K562 (cell line): Measurements from ENCODE around the gene PLCB3. TPM values are rescaled to one million over a fixed set of nuclear protein-coding genes. Genes with fewer than 3 reads are reported as not detected.

Experiments
- ATAC-seq: fragments of 200-7000 bp; cut with Tn5 transposase; 3 replicates; pipeline ENCODE4 v1.9.1; 2020; ENCODE audit warnings: moderate library complexity
- BruUV-seq: library from RNA; stranded (reverse); fragments of 400-500 nt; replicated peaks from 2 replicates; lab custom pipeline; 2021; lab: Mats Ljungman, UMichigan
- CTCF ChIA-PET: fragments of 300-600 bp; formaldehyde crosslinking; extraction: SDS; loops from one replicate; lab custom pipeline; 2021; ENCODE audit warnings: low intra/inter-chr PET ratio; lab: Yijun Ruan, JAX
- POLR2A ChIA-PET: fragments of 300-600, 350-650 bp; sonication (Branson Sonifier 250); formaldehyde crosslinking; extraction: SDS; loops from one replicate; lab custom pipeline; 2021; ENCODE audit warnings: antibody characterized with exemption, inconsistent platforms; lab: Yijun Ruan, JAX
- DNase-seq, 4 experiments: peaks; one replicate each; pipeline versions ENCODE4 v3.0.0 to v3.0.0-alpha.2; 2011 to 2018; ENCODE audit warnings: low spot score in 3 of 4, mixed read lengths in 3 of 4; ENCODE audit errors: extremely low read depth in 1 of 4
- FAIRE-seq: peaks from 2 replicates; lab custom pipeline; 2011; peaks lifted over from hg19 to GRCh38; lab: Jason Lieb, UNC
- H2AFZ ChIP-seq: 2 replicates; pipeline ENCODE4 v1.6.0; 2011; ENCODE audit warnings: low read depth, low read length, control low read depth, inconsistent platforms
- H3K27ac ChIP-seq: fragments of 200-600 bp; 3 replicates; pipeline ENCODE4 v1.8.0; 2011; ENCODE audit warnings: low read depth, mild to moderate bottlenecking, control low read depth, inconsistent platforms, low read length, moderate library complexity, mixed read lengths; ENCODE audit errors: extremely low read depth
- H3K27me3 ChIP-seq, 2 experiments: fragments of 300-600 bp in 1 of 2; 2 replicates in 1 of 2; 3 replicates in 1 of 2; pipeline versions ENCODE4 v1.6.0 to v1.8.0; 2011; ENCODE audit warnings: inconsistent platforms in 2 of 2, low read length in 2 of 2, mild to moderate bottlenecking in 1 of 2, mixed read lengths in 1 of 2, moderate library complexity in 1 of 2; ENCODE audit not compliant: control insufficient read depth in 2 of 2, insufficient read depth in 2 of 2
- H3K36me3 ChIP-seq: fragments of 300-600 bp; 3 replicates; pipeline ENCODE4 v1.8.0; 2011; ENCODE audit warnings: mild to moderate bottlenecking, low read length, inconsistent platforms; ENCODE audit not compliant: control insufficient read depth, insufficient read depth
- H3K4me1 ChIP-seq, 2 experiments: fragments of 200-600 bp in 1 of 2; replicated peaks in 1 of 2; 2 replicates in 1 of 2; 3 replicates in 1 of 2; pipeline versions ENCODE4 v1.5.1 to v1.8.0; 2011; ENCODE audit warnings: inconsistent platforms in 2 of 2, low read length in 2 of 2, mild to moderate bottlenecking in 1 of 2, mixed read lengths in 1 of 2, moderate library complexity in 1 of 2; ENCODE audit not compliant: control insufficient read depth in 2 of 2, insufficient read depth in 2 of 2
- H3K4me2 ChIP-seq: 2 replicates; pipeline ENCODE4 v1.6.1; 2011; ENCODE audit warnings: low read length, control low read depth, inconsistent platforms, mixed read lengths; ENCODE audit not compliant: insufficient read depth
- H3K4me3 ChIP-seq: fragments of 200-600 bp; sonication (generic), shearing (Covaris generic); 2 replicates; pipeline ENCODE4 v1.5.1; 2016; ENCODE audit warnings: control low read depth, inconsistent platforms
- H3K79me2 ChIP-seq: fragments of 200-600 bp; 3 replicates; pipeline ENCODE4 v1.8.0; 2011; ENCODE audit warnings: low read length, inconsistent platforms; ENCODE audit not compliant: control insufficient read depth, insufficient read depth
- H3K9ac ChIP-seq, 2 experiments: 2 replicates each; pipeline versions ENCODE4 v1.6.0 to v1.6.1; 2011; ENCODE audit warnings: low read depth in 2 of 2, low read length in 2 of 2, control low read depth in 1 of 2, inconsistent platforms in 1 of 2, mild to moderate bottlenecking in 1 of 2, mixed read lengths in 1 of 2; ENCODE audit not compliant: insufficient read depth in 1 of 2
- H3K9me1 ChIP-seq: one replicate; pipeline ENCODE4 v1.6.0; 2011; ENCODE audit warnings: inconsistent platforms, mild to moderate bottlenecking, low read length, moderate library complexity; ENCODE audit not compliant: control insufficient read depth, insufficient read depth
- H3K9me3 ChIP-seq: replicated peaks from 2 replicates; pipeline ENCODE4 v1.5.1; 2011; ENCODE audit warnings: low read depth, low read length, inconsistent platforms; ENCODE audit not compliant: control insufficient read depth, insufficient read depth
- H4K20me1 ChIP-seq: replicated peaks from 2 replicates; pipeline ENCODE4 v1.6.1; 2011; ENCODE audit warnings: low read length, inconsistent platforms, mixed read lengths; ENCODE audit not compliant: control insufficient read depth, insufficient read depth
- CHD4 ChIP-seq: fragments of 200-600 bp; sonication (generic); IDR thresholded peaks from 3 replicates; pipeline ENCODE4 v1.6.1; 2012; ENCODE audit warnings: low read depth, mild to moderate bottlenecking, mixed read lengths, low read length, inconsistent platforms; ENCODE audit not compliant: insufficient read depth, insufficient replicate concordance, poor library complexity, severe bottlenecking
- FOXM1 ChIP-seq, 2 experiments: fragments of 450-650 bp in 1 of 2; sonication (generic) in 1 of 2; formaldehyde crosslinking in 1 of 2; IDR thresholded peaks; 2 replicates each; pipeline versions ENCODE4 v1.6.1 to v1.9.0; 2017 to 2022; ENCODE audit warnings: low read depth in 2 of 2, mild to moderate bottlenecking in 2 of 2, missing genetic modification reagents in 1 of 2, moderate library complexity in 1 of 2
- MAFG ChIP-seq: fragments of 450-650 bp; conservative IDR thresholded peaks from 2 replicates; pipeline ENCODE4 v1.6.1; 2016; ENCODE audit warnings: missing genetic modification characterization, missing compliant biosample characterization
- PHF21A ChIP-seq: fragments of 450-650 bp; IDR thresholded peaks from 2 replicates; pipeline ENCODE4 v1.6.1; 2017; ENCODE audit warnings: low read depth, borderline replicate concordance
- POLR2G ChIP-seq: fragments of 200-400 bp; formaldehyde crosslinking; IDR thresholded peaks from 2 replicates; pipeline ENCODE4 v1.6.1; 2017; ENCODE audit warnings: low read depth, mild to moderate bottlenecking, antibody characterized with exemption, low read length, moderate library complexity
- RBM39 ChIP-seq: fragments of 200-400 bp; formaldehyde crosslinking; optimal IDR thresholded peaks from 2 replicates; pipeline ENCODE3; 2018; ENCODE audit warnings: low read depth, low read length
- SIN3A ChIP-seq, 2 experiments: fragments of 150-350 bp in 1 of 2; IDR thresholded peaks; 2 replicates each; pipeline ENCODE4 v1.6.1; 2011 to 2016; ENCODE audit warnings: borderline replicate concordance in 2 of 2, low read depth in 2 of 2, low read length in 2 of 2, mild to moderate bottlenecking in 2 of 2, moderate library complexity in 2 of 2; ENCODE audit not compliant: control insufficient read depth in 1 of 2
- TFAM ChIP-seq: fragments of 250-450 bp; sonication (Bioruptor Pico); conservative IDR thresholded peaks from 2 replicates; pipeline ENCODE4 v1.5.0; 2021; ENCODE audit warnings: mild to moderate bottlenecking, moderate library complexity
- TSHZ1 ChIP-seq: fragments of 250-450 bp; sonication (Bioruptor Pico); IDR thresholded peaks from 2 replicates; pipeline ENCODE4 v1.4.0; 2020; ENCODE audit warnings: mild to moderate bottlenecking, moderate library complexity
- ZFP91 ChIP-seq: sonication (generic); formaldehyde crosslinking; IDR thresholded peaks from 2 replicates; pipeline ENCODE4 v1.8.0; 2022; ENCODE audit warnings: mild to moderate bottlenecking, missing genetic modification reagents
- WGBS: fragments of 100-300 bp; shearing (Covaris generic); methylation state at CpG from one replicate; pipeline ENCODE4 v1.1.6; 2016; ENCODE audit warnings: low coverage, mixed read lengths; ENCODE audit not compliant: insufficient coverage; ENCODE audit errors: missing lambda C conversion rate; 5-methylcytosine and 5-hydroxymethylcytosine counted together
- in situ Hi-C: fragments of 300-500 bp; cut with MboI; formaldehyde crosslinking; loops from 4 replicates; pipeline ENCODE4 v1.15.0; 2018; ENCODE audit warnings: inconsistent platforms, mixed read lengths
- intact Hi-C: fragments of 100-400 bp; cut with micrococcal nuclease; formaldehyde crosslinking; loops from 2 replicates; pipeline ENCODE4 v1.14.2; 2022
- polyA plus RNA-seq, 8 experiments: library from polyadenylated mRNA; depleted of rRNA in 4 of 8; stranded (reverse) in 5 of 8; unstranded in 3 of 8; fragments of >200 nt; fragmentation: Nextera tagmentation in 2 of 8; fragmentation: Illumina TruSeq in 1 of 8; extraction: Ambion mirVana in 2 of 8; extraction: Trizol in 1 of 8; gene quantifications; 2 replicates each; pipeline versions ENCODE4 v1.2.1 to v1.2.3, GENCODE V29; 2011 to 2014; ENCODE audit warnings: inconsistent platforms in 1 of 8, missing spikeins in 1 of 8
- total RNA-seq, 7 experiments: library from RNA; depleted of rRNA in 6 of 7; stranded (reverse); fragments of >200 nt in 6 of 7; fragmentation: Illumina TruSeq in 2 of 7; extraction: Trizol in 2 of 7; gene quantifications; 2 replicates each; pipeline versions ENCODE4 v1.2.1 to v1.2.3, GENCODE V29; 2011 to 2021; ENCODE audit warnings: low replicate concordance in 1 of 7

PLCB3 gene
- total and polyA plus RNA-seq, 9 of the 15 experiments (the other 6 are each of a cell fraction or from before 2014, with no cell fraction given) = 0.31 to 44.8 (median 14.6) TPM

GRCh38 chr11:64261556-64262080, 10.3 kb downstream of the PLCB3 start (continued):
- no peak for TF ChIP-seq SIN3A (IDR thresholded peaks at IDR 0.05; ENCODE audit: borderline replicate concordance in 2 of 2, control insufficient read depth in 1 of 2, low read depth in 2 of 2, low read length in 2 of 2)
- TF ChIP-seq PHF21A = no peak
- no peak for TF ChIP-seq FOXM1 (IDR thresholded peaks at IDR 0.05; ENCODE audit: low read depth)
- TF ChIP-seq FOXM1 (CRISPR knock-in tag; IDR thresholded peaks at IDR 0.05; ENCODE audit: low read depth) = no peak
- TF ChIP-seq RBM39 = no peak
- TF ChIP-seq CHD4 = no peak

GRCh38 chr11:64262271-64263002, 11.1 kb downstream of the PLCB3 start:
- Histone ChIP-seq H3K4me1 (peaks cover 0 to 46% of the 10 kb centered on the region in 2 experiments; a peak in 2 of 5 replicates), H3K9me1 (no peaks in the 10 kb centered on the region), H3K79me2 (no peaks in the 10 kb centered on the region), H4K20me1 (0 out of 2 replicates have a peak, but pooled peaks cover 4% of the 10 kb centered on the region), H3K4me2 (no peak overlapping the region), H3K4me3 (no peak overlapping the region), H3K27me3 (no peaks in the 10 kb centered on the region), H3K36me3 (peaks cover 91% of the 10 kb centered on the region), H2AFZ (no peak overlapping the region), H3K9me3 (no peaks in the 10 kb centered on the region), H3K9ac (peak overlapping the region in 1 of 2 experiments; percentile 67; a peak in 1 of 4 replicates), H3K27ac (no peak overlapping the region)
- CTCF ChIA-PET = no interaction called here
- BruUV-seq = no TSS peak
- in situ Hi-C loops (no loop called here), intact Hi-C loops (no loop called here)
- DNase-seq (peak in 1 of 4 experiments; percentile 5), FAIRE-seq (no peak), ATAC-seq (no peak)
- 95% methylated on average over 36 of the region's 42 CpGs for WGBS
- POLR2A ChIA-PET = interaction anchor here (0.6 to 2.4 kb wide), 4 partner anchors 10 to 429 kb away, joined by 3 to 7 read pairs (median 4); partner anchors contain the start of gene PLCB3
- TF ChIP-seq ZFP91 (CRISPR knock-in tag) (no peak), TFAM (CRISPR knock-in tag) (no peak), POLR2G (peak; percentile 49; the same call in 1 of the 2 replicates), MAFG (tag) (no peak), TSHZ1 (CRISPR knock-in tag) (no peak)
